Motor neuron (in vitro differentiated cells): ENCODE results near the gene PSTPIP2. TPM values are rescaled to one million over a fixed set of nuclear protein-coding genes. Genes with fewer than 3 reads are reported as not detected.
A peak's percentile ranks its signal among the peaks of the same experiment; 100 is the strongest.

ENCODE experiments used
- ATAC-seq, 8 experiments: fragments of 200-7000 bp; cut with Tn5 transposase; replicated peaks in 6 of 8; 2 replicates each; pipeline ENCODE4 v1.8.0; 2021; ENCODE audit warnings: mild to moderate bottlenecking in 8 of 8, moderate library complexity in 8 of 8
- H3K27ac ChIP-seq, 2 donors: fragments of 250-450 bp; sonication (Bioruptor Pico); 2 replicates each; pipeline ENCODE4 v1.9.0; 2021; ENCODE audit warnings: antibody characterized with exemption in 2 of 2, mild to moderate bottlenecking in 2 of 2, moderate library complexity in 1 of 2
- H3K4me1 ChIP-seq, 2 donors: fragments of 250-450 bp; sonication (Bioruptor Pico); replicated peaks in 1 of 2; 2 replicates each; pipeline ENCODE4 v1.6.1; 2021; ENCODE audit warnings: antibody characterized with exemption in 2 of 2, mild to moderate bottlenecking in 2 of 2, moderate library complexity in 1 of 2
- H3K4me3 ChIP-seq, 5 donors: fragments of 250-450 bp; sonication (Bioruptor Pico); 2 replicates each; pipeline ENCODE4 v1.9.0; 2021; ENCODE audit warnings: antibody characterized with exemption in 5 of 5, mild to moderate bottlenecking in 5 of 5, moderate library complexity in 4 of 5
- whole genome bisulfite sequencing, 10 experiments: fragments of 450-650 bp; shearing (Covaris generic); methylation state at CpG; one replicate each; pipeline ENCODE4 v1.0.0; 2022; 5-methylcytosine and 5-hydroxymethylcytosine counted together
- in situ Hi-C, 9 experiments: fragments of 400-800 bp; cut with MboI; loops; one replicate each; pipeline ENCODE4 v1.15.0; 2021; ENCODE audit warnings: low sequenced_read_pairs in 9 of 9, low pct_unique_long_range_greater_than_20kb in 2 of 9; ENCODE audit not compliant: unreplicated experiment in 9 of 9
- total RNA-seq, 8 experiments: library from RNA; unstranded; fragments of 300-600 nt; gene quantifications; 2 replicates each; pipeline versions ENCODE4 v1.2.3 to v1.2.4, GENCODE V29; 2022

PSTPIP2 gene
- total RNA-seq, 8 experiments from 2014 or later = 0.81 to 7.0 (median 2.8) TPM

DNA sequence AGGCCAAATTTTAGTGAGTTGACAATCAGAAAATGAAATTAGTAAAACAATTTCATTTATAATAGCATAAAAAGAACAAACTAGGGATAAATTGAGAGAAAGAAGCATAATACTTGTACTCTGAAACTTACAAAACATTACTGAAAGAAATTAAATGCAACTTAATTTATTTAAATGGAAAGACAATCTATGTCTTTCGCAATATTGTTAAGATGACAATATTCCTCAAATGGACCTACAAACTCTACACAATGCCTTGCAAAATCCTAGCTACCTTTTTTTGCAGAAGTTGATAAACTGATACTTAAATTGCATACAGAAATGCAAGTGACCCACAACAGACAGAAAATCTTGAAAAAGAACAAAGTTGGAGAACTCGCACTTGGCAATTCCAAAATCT is 114.0 kb downstream of the PSTPIP2 start:
- no peak for ATAC-seq
- 80 to 100% (median 100%) methylated on average over 1 to 2 of the region's 2 CpGs for WGBS, 10 experiments
- H3K4me3 ChIP-seq = no peak overlapping the region
- no peak overlapping the region for H3K27ac ChIP-seq
- in situ Hi-C loops = no loop called here
- H3K4me1 ChIP-seq = no peaks in the 10 kb centered on the region

GRCh38 chr18:45957100-45957499 is 115.0 kb downstream of the PSTPIP2 start:
- H3K4me3 ChIP-seq = no peak overlapping the region
- H3K27ac ChIP-seq = no peak overlapping the region
- no peaks in the 10 kb centered on the region for H3K4me1 ChIP-seq
- in situ Hi-C loops = no loop called here
- ATAC-seq = peak in 2 of 8 experiments; percentile 36 to 76

- Histone ChIP-seq H3K27ac (no peak overlapping the region), H3K4me3 (no peak overlapping the region), H3K4me1 (no peaks in the 10 kb centered on the region)
- peak in 2 of 8 experiments; percentile 84 to 87 for ATAC-seq
- WGBS, 10 experiments = 8 to 100% (median 93%) methylated on average over 1 to 6 of the region's 7 CpGs
- in situ Hi-C loops = no loop called here
Measured at GRCh38 chr18:45954070-45954934, 117.8 kb downstream of the PSTPIP2 start.

DNA sequence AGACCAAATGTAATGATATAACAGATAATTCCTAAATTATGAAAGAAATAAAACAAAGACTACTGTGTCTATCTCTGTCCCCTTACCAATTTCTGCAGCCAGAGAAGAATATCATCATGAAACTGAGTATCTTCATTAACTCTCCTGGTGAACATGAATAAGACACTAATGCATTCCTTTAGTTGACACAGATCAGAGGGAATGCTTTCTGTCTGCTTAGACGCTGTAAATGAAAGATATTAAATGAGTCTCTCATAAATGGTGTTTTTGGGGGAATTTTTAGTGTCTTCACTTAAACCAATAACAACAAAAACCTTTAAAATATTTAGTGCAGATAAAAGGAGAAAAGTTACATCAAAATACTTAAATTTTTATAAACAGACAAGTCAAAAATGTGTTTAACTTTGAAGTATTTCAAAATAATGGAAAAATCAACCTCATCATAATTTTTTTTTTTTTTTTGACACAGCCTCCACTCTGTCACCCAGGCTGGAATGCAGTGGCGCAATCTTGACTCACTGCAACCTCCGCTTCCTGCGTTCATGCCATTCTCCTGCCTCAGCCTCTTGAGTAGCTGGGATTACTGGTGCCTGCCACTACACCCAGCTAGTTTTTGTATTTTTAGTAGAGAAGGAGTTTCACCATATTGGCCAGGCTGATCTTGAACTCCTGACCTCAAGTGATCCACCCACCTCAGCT is 120.9 kb downstream of the PSTPIP2 start:
- Histone ChIP-seq H3K4me3 (no peak overlapping the region), H3K27ac (no peak overlapping the region), H3K4me1 (no peaks in the 10 kb centered on the region)
- WGBS, 10 experiments = 13 to 100% (median 87%) methylated on average over 1 to 4 of the region's 4 CpGs
- in situ Hi-C loops = no loop called here
- peak in 2 of 8 experiments; percentile 38 to 66 for ATAC-seq

DNA sequence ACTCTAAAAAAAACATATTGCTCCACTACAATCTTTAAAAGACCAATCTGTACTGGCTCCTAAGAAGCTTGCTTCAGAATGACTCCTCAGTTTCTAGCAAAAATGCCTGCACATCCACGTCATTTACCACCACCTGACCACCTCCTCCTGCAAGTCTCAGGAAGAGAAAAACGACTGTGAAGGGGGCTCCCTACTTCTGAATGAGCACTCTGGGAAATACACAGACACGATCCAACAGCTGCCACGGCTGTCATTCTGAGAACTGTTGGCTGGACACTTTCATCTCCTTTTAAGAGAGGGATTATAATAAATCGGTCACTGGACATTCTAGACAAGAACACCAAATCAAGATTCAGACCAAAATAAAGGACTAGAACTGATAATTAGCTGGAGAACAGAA is 126.4 kb downstream of the PSTPIP2 start:
- H3K4me1 ChIP-seq = no peaks in the 10 kb centered on the region
- 60 to 100% (median 84%) methylated on average over 1 to 5 of the region's 5 CpGs; no CpG with 5 or more reads in 5 of the 10 experiments for whole genome bisulfite sequencing, 10 experiments
- H3K4me3 ChIP-seq = no peak overlapping the region
- no peak for ATAC-seq
- H3K27ac ChIP-seq = no peak overlapping the region
- in situ Hi-C loops = no loop called here

DNA sequence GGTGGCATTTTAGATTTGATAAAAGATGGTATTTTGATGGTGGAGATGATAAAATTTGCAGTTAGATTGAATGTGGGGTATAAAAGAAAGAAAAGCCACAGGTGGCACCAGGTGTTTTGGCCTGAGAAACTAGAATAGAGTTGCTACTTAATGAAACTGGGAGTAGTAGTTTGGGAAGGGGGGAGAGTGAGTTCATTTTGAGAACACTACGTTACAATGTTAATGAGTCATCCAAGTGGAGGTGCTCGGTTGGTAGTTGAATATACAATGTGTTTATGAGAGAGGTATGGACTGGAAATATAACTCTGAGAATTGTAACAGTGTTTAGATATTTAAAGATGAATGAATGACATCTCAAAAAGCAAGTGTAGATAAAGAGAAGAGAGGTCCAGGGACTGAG is 131.3 kb downstream of the PSTPIP2 start:
- Histone ChIP-seq H3K4me1 (no peaks in the 10 kb centered on the region), H3K4me3 (no peak overlapping the region), H3K27ac (no peak overlapping the region)
- 53 to 100% (median 100%) methylated on average over 1 to 2 of the region's 2 CpGs for WGBS, 10 experiments
- no peak for ATAC-seq
- in situ Hi-C loops = no loop called here

DNA sequence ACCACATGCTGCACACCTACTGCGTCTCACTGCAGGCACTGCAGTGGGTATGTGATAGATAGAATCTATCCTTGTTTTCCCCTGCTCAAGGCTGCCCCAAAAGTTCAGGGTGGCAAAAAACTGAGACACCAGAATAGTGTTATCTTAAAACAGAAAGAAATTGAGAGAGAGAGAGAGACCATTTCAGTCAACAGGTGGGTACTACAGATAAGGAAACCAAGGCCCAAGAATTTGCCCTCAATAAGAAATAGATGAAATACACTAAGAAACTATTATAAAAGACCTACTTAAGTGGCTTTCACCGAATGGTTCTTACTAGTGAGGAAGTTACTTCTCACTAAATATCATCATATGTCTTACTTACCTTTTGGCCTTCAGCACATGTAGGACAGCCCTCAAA is 132.8 kb downstream of the PSTPIP2 start:
- in situ Hi-C loops = no loop called here
- WGBS, 10 experiments = 90 to 100% (median 100%) methylated on average over 1 to 2 of the region's 2 CpGs; no CpG with 5 or more reads in 2 of the 10 experiments
- no peak overlapping the region for H3K4me3 ChIP-seq
- ATAC-seq = no peak
- H3K4me1 ChIP-seq = no peaks in the 10 kb centered on the region
- no peak overlapping the region for H3K27ac ChIP-seq

DNA sequence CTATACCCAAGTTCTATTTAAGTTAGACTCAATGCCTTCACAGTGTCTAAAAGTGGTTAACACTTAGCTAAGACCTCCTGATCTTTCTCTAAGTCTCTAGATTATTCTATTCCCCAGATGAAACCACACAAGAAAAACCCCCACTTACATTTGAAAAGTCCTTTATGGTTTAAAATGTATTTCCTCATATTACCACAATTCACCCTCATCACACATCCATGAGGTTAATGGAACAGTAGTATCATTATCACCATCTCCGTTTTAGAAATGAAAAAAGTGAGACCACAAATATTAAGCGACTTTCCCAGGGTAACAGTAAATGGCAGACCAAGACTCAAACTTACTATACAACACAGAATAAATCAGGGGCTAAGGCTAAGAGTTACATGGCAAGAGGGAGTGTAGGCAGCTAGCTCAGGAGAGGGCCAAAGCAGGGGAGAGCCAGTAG is 133.5 kb downstream of the PSTPIP2 start:
- in situ Hi-C loops = no loop called here
- Histone ChIP-seq H3K27ac (no peak overlapping the region), H3K4me3 (no peak overlapping the region), H3K4me1 (no peaks in the 10 kb centered on the region)
- no peak for ATAC-seq
- WGBS, 10 experiments = 62 to 100% (median 91%) methylated on average over 1 to 2 of the region's 2 CpGs; no CpG with 5 or more reads in 2 of the 10 experiments

- Histone ChIP-seq H3K27ac (no peak overlapping the region), H3K4me3 (no peak overlapping the region), H3K4me1 (no peaks in the 10 kb centered on the region)
- in situ Hi-C loops = no loop called here
- no peak for ATAC-seq
- 18 to 100% (median 71%) methylated on average over 2 to 3 of the region's 3 CpGs; no CpG with 5 or more reads in 6 of the 10 experiments for WGBS, 10 experiments
Measured at GRCh38 chr18:45935591-45936335, 136.3 kb downstream of the PSTPIP2 start.

Other genes with a start within 250 kb of the PSTPIP2 start
- gene SIGLEC15, start 246.6 kb downstream of the PSTPIP2 start, total RNA-seq = under 1 TPM; 0.15 to 0.57 (median 0.23) TPM
- 10 to 100 TPM; 10.5 to 28.2 (median 16.3) TPM for gene EPG5, start 104.9 kb downstream of the PSTPIP2 start, total RNA-seq
- 100 to 1,000 TPM; 396 to 592 (median 541) TPM for gene ATP5F1A, start 26.0 kb upstream of the PSTPIP2 start, total RNA-seq
- gene HAUS1, start 32.1 kb upstream of the PSTPIP2 start, total RNA-seq = 10 to 100 TPM; 18.5 to 88.1 (median 40.0) TPM